GM23338 (cell line): ENCODE data around the gene TIMMDC1. TPM values are rescaled to one million over a fixed set of nuclear protein-coding genes. Genes with fewer than 3 reads are reported as not detected.

Experiments used
- ATAC-seq: fragments of 200-7000 bp; cut with Tn5 transposase; 3 replicates; pipeline ENCODE4 v1.9.1; 2020
- DNase-seq: peaks from one replicate; pipeline ENCODE4 v3.0.0-alpha.2; 2015; ENCODE audit warnings: low spot score
- H2AFZ ChIP-seq: fragments of 200-600 bp; sonication (generic); 2 replicates; pipeline ENCODE4 v1.8.0; 2016; ENCODE audit warnings: antibody characterized with exemption, mild to moderate bottlenecking, moderate library complexity
- H3F3A ChIP-seq: fragments of 200-600 bp; sonication (generic); replicated peaks from 2 replicates; pipeline ENCODE4 v1.8.0; 2017; ENCODE audit warnings: antibody characterized with exemption, mixed run types, low read depth
- H3K27ac ChIP-seq: fragments of 200-600 bp; sonication (generic); 2 replicates; pipeline ENCODE4 v1.6.1; 2016; ENCODE audit warnings: low read depth
- H3K27me3 ChIP-seq: fragments of 200-600 bp; sonication (generic); 2 replicates; pipeline ENCODE4 v1.8.0; 2016; ENCODE audit warnings: mild to moderate bottlenecking, mixed run types, moderate library complexity; ENCODE audit not compliant: insufficient read depth
- H3K36me3 ChIP-seq: fragments of 200-600 bp; sonication (generic); 2 replicates; pipeline ENCODE4 v1.8.0; 2016; ENCODE audit warnings: mild to moderate bottlenecking; ENCODE audit not compliant: insufficient read depth
- H3K4me1 ChIP-seq: fragments of 200-600 bp; sonication (generic); 2 replicates; pipeline ENCODE4 v1.8.0; 2016; ENCODE audit warnings: mild to moderate bottlenecking, moderate library complexity; ENCODE audit not compliant: insufficient read depth
- H3K4me2 ChIP-seq: fragments of 200-600 bp; sonication (generic); 2 replicates; pipeline ENCODE4 v1.7.1; 2017; ENCODE audit warnings: mixed run types
- H3K4me3 ChIP-seq: fragments of 200-600 bp; sonication (generic); 2 replicates; pipeline ENCODE4 v1.6.1; 2016; ENCODE audit warnings: mixed run types
- H3K79me2 ChIP-seq: fragments of 200-600 bp; sonication (generic); replicated peaks from 2 replicates; pipeline ENCODE4 v1.8.0; 2017; ENCODE audit warnings: mild to moderate bottlenecking; ENCODE audit not compliant: insufficient read depth
- H3K9me2 ChIP-seq: fragments of 200-600 bp; sonication (generic); 2 replicates; pipeline ENCODE4 v1.8.0; 2017; ENCODE audit not compliant: insufficient read depth
- H4K20me1 ChIP-seq: fragments of 200-600 bp; sonication (generic); replicated peaks from 2 replicates; pipeline ENCODE4 v1.8.0; 2017; ENCODE audit warnings: mild to moderate bottlenecking; ENCODE audit not compliant: insufficient read depth
- H3K27ac Mint-ChIP-seq: 2 replicates; pipeline ENCODE4 v1.8.0; 2020; ENCODE audit warnings: inconsistent platforms, mild to moderate bottlenecking, moderate library complexity, mixed read lengths
- H3K27me3 Mint-ChIP-seq: 3 replicates; pipeline ENCODE4 v1.8.0; 2022; ENCODE audit warnings: low read depth, mild to moderate bottlenecking, moderate library complexity, mixed read lengths, inconsistent platforms; ENCODE audit not compliant: insufficient read depth, poor library complexity
- H3K36me3 Mint-ChIP-seq: 3 replicates; pipeline ENCODE4 v1.8.0; 2021; ENCODE audit warnings: low read depth, mild to moderate bottlenecking, inconsistent platforms, moderate library complexity, mixed read lengths
- H3K4me1 Mint-ChIP-seq: 3 replicates; pipeline ENCODE4 v1.8.0; 2020; ENCODE audit warnings: mild to moderate bottlenecking, inconsistent platforms, mixed read lengths
- H3K4me3 Mint-ChIP-seq: 3 replicates; pipeline ENCODE4 v1.8.0; 2021; ENCODE audit warnings: moderate library complexity, mild to moderate bottlenecking, inconsistent platforms, mixed read lengths
- H3K9me3 Mint-ChIP-seq: 3 replicates; pipeline ENCODE4 v1.8.0; 2020; ENCODE audit warnings: moderate library complexity, mild to moderate bottlenecking, inconsistent platforms, mixed read lengths
- CREB1 ChIP-seq: fragments of 250-450 bp; sonication (Bioruptor Pico); IDR thresholded peaks from 2 replicates; pipeline ENCODE4 v1.5.0; 2020; ENCODE audit warnings: low read depth, mild to moderate bottlenecking, moderate library complexity
- CTCF ChIP-seq, 2 experiments: fragments of 200-600 bp in 1 of 2; sonication (generic) in 1 of 2; conservative IDR thresholded peaks; 2 replicates each; pipeline versions ENCODE4 v1.5.1 to v1.6.1; 2016 to 2017; ENCODE audit warnings: antibody characterized with exemption in 2 of 2, low read depth in 2 of 2, mild to moderate bottlenecking in 2 of 2, moderate library complexity in 1 of 2
- EZH2 ChIP-seq: fragments of 200-600 bp; sonication (generic); IDR thresholded peaks from one replicate; pipeline ENCODE4 v1.8.0; 2017; ENCODE audit warnings: antibody characterized with exemption, mild to moderate bottlenecking, low read depth; ENCODE audit not compliant: unreplicated experiment
- EZH2phosphoT487 ChIP-seq: fragments of 200-600 bp; sonication (generic); IDR thresholded peaks from one replicate; pipeline ENCODE4 v1.8.1; 2018; ENCODE audit warnings: antibody characterized with exemption; ENCODE audit not compliant: unreplicated experiment
- JUNB ChIP-seq: IDR thresholded peaks from one replicate; pipeline ENCODE4 v1.6.1; 2016; ENCODE audit warnings: antibody characterized with exemption; ENCODE audit not compliant: unreplicated experiment
- NANOG ChIP-seq: IDR thresholded peaks from 2 replicates; pipeline ENCODE4 v1.6.1; 2016; ENCODE audit warnings: antibody characterized with exemption, borderline replicate concordance
- ZNF114 ChIP-seq: fragments of 250-450 bp; sonication (Bioruptor Pico); IDR thresholded peaks from 2 replicates; pipeline ENCODE4 v1.5.0; 2020; ENCODE audit warnings: mild to moderate bottlenecking, moderate library complexity
- polyA plus RNA-seq: library from polyadenylated mRNA; unstranded; fragments of >200 nt; fragmentation: Nextera tagmentation; extraction: Ambion mirVana; gene quantifications from 2 replicates; pipeline ENCODE4 v1.2.1, GENCODE V29; 2016
- total RNA-seq: library from RNA; depleted of rRNA; stranded (reverse); fragments of >200 nt; shearing (Covaris generic); gene quantifications from 2 replicates; pipeline ENCODE4 v1.2.3, GENCODE V29; 2014

Gene TIMMDC1
- total and polyA plus RNA-seq, 2 experiments from 2014 or later, result 62.2 to 105 TPM

- H3K4me3 ChIP-seq, result no peak overlapping the region
- H3K27me3 ChIP-seq, result no peaks in the 10 kb centered on the region
- H3F3A ChIP-seq, result no peaks in the 10 kb centered on the region
- Mint-ChIP-seq H3K4me3 (no peak overlapping the region), H3K27ac (no peak overlapping the region), H3K27me3 (no peaks in the 10 kb centered on the region), H3K4me1 (peaks cover 3% of the 10 kb centered on the region; the same call in 1 of the 3 replicates), H3K36me3 (no peaks in the 10 kb centered on the region), H3K9me3 (no peaks in the 10 kb centered on the region)
- no peaks in the 10 kb centered on the region for H4K20me1 ChIP-seq
- H3K27ac ChIP-seq, result no peak overlapping the region
- H3K4me1 ChIP-seq, result no peaks in the 10 kb centered on the region
- DNase-seq (no peak), ATAC-seq (no peak)
- no peaks in the 10 kb centered on the region for H3K79me2 ChIP-seq
- no peak for TF ChIP-seq JUNB
- TF ChIP-seq NANOG, result no peak
- no peak for TF ChIP-seq CREB1
- TF ChIP-seq CTCF (conservative IDR thresholded peaks at IDR 0.05; ENCODE audit: low read depth in 2 of 2), result no peak
- TF ChIP-seq EZH2, result no peak
- TF ChIP-seq EZH2phosphoT487, result no peak
- H3K4me2 ChIP-seq, result no peak overlapping the region
- H2AFZ ChIP-seq, result peak overlapping the region; percentile 91; the same call in 1 of the 2 replicates
- H3K9me2 ChIP-seq, result 0 out of 2 replicates have a peak, but pooled peaks cover 3% of the 10 kb centered on the region
- H3K36me3 ChIP-seq, result no peaks in the 10 kb centered on the region
These were observed 60.4 kb downstream of the TIMMDC1 start for GRCh38 chr3:119558626-119559317.

- no peaks in the 10 kb centered on the region for H4K20me1 ChIP-seq
- H2AFZ ChIP-seq, result peak within 1 kb of the TSS; percentile 91; the same call in 1 of the 2 replicates
These were observed 61.2 kb downstream of the TIMMDC1 start, which contains the start of gene CD80 for GRCh38 chr3:119559441-119559963. CD80 (minus strand) TSS chr3:119559614; CDS start chr3:119557728, 1,886 bp downstream.

More at GRCh38 chr3:119559441-119559963, 61.2 kb downstream of the TIMMDC1 start, which contains the start of gene CD80:
- DNase-seq (peak; percentile 61), ATAC-seq (peak; percentile 97)
- no peaks in the 10 kb centered on the region for H3K27me3 Mint-ChIP-seq
- Histone ChIP-seq H3K27ac (no peak within 1 kb of the TSS), H3K9me2 (0 out of 2 replicates have a peak, but pooled peaks cover 3% of the 10 kb centered on the region), H3K4me3 (no peak within 1 kb of the TSS), H3K79me2 (no peaks in the 10 kb centered on the region), H3K36me3 (no peaks in the 10 kb centered on the region), H3K27me3 (no peaks in the 10 kb centered on the region), H3F3A (no peaks in the 10 kb centered on the region), H3K4me2 (no peak within 1 kb of the TSS), H3K4me1 (no peaks in the 10 kb centered on the region)
- no peak within 1 kb of the TSS for H3K4me3 Mint-ChIP-seq
- H3K27ac Mint-ChIP-seq, result no peak within 1 kb of the TSS
- no peaks in the 10 kb centered on the region for H3K9me3 Mint-ChIP-seq
- H3K36me3 Mint-ChIP-seq, result no peaks in the 10 kb centered on the region
- H3K4me1 Mint-ChIP-seq, result peaks cover 3% of the 10 kb centered on the region; the same call in 1 of the 3 replicates
- TF ChIP-seq CTCF (conservative IDR thresholded peaks at IDR 0.05; ENCODE audit: low read depth in 2 of 2), result peak; percentile 46 to 72
- no peak for TF ChIP-seq ZNF114 (CRISPR knock-in tag)
